Fibroblast of pulmonary artery (primary cell): Measurements from ENCODE around the gene RER1.

ENCODE experiments used
- DNase-seq: peaks from one replicate; pipeline ENCODE4 v3.0.0-alpha.2; 2010; ENCODE audit warnings: low read depth
- H3K4me3 ChIP-seq: replicated peaks from 2 replicates; pipeline ENCODE4 v1.5.1; 2011; ENCODE audit warnings: low read depth, mild to moderate bottlenecking, control low read depth, low read length, moderate library complexity
- TF ChIP-seq, protein P1 (sequence below): IDR thresholded peaks from 2 replicates; pipeline ENCODE4 v1.5.1; 2011; ENCODE audit warnings: mild to moderate bottlenecking, control low read depth, low read length, inconsistent platforms; ENCODE audit errors: missing control alignments

The RER1 gene

DNA sequence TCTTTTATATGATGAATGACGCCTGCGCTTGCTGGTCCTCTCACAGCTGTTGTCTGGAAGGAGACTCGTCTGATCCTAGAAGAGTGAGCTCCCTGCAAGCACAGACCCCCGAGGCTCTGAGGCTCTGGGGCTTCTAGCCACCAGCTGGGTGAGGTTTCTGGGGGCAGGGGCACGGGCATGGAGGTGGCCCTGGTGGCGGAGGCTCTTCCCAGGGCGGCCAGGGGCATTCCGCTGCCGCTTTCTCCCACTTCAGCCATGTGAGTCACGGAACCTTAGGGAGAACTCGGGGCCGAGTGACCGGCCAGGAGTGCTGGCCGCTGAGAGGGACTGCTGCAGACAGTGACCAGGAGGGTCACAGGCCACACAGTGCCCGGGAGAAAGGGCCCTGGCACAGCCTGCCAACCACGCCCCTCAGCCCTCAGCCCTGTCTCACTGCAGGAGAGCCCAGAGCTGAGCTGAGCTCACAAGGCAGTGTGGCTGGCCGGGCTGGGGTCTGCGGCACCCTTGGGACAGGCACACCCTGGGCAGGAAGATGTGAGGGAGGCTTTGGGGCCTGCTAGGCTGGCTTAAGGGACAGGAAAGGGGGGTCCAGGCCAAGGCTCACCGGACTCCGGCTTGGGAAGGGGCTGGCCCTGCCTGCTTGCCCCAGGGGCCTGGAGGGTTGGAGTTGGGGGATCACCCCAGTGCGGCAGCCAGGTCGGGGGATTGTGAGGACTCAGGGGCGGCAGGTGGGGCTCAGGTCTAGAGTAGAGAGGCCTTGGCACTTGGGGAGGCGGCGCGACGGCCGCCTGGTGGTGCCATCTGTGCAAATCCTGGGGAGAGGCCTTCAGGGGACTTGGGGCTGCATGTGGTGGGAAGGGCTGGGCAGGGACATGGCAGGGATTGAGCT lies 36.0 kb upstream of the RER1 start:
- DNase-seq, result no peak
- TF ChIP-seq, protein P1, sequence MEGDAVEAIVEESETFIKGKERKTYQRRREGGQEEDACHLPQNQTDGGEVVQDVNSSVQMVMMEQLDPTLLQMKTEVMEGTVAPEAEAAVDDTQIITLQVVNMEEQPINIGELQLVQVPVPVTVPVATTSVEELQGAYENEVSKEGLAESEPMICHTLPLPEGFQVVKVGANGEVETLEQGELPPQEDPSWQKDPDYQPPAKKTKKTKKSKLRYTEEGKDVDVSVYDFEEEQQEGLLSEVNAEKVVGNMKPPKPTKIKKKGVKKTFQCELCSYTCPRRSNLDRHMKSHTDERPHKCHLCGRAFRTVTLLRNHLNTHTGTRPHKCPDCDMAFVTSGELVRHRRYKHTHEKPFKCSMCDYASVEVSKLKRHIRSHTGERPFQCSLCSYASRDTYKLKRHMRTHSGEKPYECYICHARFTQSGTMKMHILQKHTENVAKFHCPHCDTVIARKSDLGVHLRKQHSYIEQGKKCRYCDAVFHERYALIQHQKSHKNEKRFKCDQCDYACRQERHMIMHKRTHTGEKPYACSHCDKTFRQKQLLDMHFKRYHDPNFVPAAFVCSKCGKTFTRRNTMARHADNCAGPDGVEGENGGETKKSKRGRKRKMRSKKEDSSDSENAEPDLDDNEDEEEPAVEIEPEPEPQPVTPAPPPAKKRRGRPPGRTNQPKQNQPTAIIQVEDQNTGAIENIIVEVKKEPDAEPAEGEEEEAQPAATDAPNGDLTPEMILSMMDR, result no peak
- no peak overlapping the region for H3K4me3 ChIP-seq

DNA sequence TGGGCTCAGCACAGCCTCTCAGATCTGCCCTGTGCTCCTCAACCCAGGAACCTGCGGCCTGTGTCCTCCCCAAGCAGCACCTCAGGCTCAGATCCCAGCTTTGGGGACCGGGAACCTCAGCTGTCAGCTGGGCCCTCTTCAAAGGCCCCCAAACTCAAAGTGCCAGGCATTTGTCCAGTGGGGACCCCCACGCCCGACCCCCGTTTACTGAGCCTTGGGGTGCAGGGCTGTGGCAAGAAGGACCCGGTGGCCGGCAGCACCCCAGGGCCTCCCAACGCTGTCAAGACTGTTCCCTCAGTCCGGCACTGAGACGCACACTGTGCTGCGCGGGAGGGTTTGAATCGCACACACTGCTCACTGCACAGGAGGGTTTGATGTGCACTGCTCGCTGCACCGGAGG lies 35.2 kb upstream of the RER1 start:
- DNase-seq, result no peak
- no peak overlapping the region for H3K4me3 ChIP-seq
- TF ChIP-seq, protein P1, result no peak

DNA sequence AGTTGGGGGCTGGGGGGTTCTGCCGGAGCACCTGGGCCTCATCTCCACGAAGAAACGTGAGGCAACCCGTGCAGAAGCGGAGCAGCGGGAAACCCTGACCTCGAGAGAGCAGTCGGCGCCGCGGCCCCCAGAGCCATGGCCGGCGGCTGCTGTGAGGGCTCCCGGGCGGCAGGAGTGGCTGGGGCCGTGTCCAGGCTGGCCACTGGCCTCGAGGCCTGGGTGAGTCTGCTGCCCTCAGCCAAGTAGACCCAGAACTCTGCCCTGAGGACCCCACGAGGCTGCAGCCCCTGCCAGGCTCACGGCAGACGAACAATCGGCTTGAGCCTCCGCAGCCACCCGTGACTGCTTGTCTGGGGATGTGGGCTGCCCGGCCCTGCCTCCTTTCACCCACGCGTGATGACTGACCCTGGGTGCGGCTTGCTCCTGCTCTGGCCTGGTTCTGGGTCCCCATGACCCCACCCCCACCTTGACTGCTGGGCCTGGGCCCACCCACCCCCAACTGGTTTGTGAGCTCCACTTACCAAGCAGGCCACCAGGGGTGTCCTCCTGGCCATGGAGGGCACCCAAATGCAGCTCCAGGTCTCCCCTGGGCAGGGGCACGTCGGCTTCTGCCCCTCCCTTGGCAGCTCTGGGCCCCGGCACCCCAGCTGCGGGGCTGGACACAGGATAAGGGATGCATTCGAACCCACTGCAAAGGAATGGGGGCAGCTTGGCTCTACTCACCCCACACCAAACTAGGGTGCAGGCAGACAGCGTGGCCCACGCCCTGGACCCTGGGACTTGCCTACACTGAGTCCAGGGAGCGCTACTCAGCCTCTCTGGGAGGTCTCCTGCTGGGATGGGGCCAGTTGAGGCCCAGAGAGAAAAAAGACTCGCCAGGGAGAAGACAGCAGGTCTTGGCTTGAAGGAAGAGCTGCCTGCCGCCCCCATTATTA lies 34.5 kb upstream of the RER1 start:
- TF ChIP-seq, protein P1, result no peak
- no peak overlapping the region for H3K4me3 ChIP-seq
- DNase-seq, result no peak

DNA sequence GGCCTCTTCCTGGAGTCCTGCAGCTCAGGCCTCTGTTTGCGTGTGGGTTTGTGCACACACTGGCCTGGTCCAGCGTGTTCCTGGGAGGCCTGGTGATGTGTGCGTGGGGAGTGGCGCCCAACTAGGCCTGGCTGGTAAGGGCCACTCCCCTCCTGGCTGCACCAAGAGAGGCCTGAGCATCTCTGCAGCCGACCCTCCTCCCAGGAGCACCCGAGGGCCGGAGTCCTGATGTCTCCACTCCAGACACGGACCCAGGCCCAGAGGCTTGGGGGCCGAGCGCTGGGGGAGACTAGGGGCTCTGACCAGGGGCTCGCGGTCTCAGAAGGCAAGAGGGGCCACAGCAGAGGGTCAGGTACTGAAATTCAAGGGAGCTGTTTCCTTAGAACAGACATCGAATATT lies 33.6 kb upstream of the RER1 start:
- DNase-seq, result no peak
- TF ChIP-seq, protein P1, result no peak
- H3K4me3 ChIP-seq, result no peak overlapping the region

DNA sequence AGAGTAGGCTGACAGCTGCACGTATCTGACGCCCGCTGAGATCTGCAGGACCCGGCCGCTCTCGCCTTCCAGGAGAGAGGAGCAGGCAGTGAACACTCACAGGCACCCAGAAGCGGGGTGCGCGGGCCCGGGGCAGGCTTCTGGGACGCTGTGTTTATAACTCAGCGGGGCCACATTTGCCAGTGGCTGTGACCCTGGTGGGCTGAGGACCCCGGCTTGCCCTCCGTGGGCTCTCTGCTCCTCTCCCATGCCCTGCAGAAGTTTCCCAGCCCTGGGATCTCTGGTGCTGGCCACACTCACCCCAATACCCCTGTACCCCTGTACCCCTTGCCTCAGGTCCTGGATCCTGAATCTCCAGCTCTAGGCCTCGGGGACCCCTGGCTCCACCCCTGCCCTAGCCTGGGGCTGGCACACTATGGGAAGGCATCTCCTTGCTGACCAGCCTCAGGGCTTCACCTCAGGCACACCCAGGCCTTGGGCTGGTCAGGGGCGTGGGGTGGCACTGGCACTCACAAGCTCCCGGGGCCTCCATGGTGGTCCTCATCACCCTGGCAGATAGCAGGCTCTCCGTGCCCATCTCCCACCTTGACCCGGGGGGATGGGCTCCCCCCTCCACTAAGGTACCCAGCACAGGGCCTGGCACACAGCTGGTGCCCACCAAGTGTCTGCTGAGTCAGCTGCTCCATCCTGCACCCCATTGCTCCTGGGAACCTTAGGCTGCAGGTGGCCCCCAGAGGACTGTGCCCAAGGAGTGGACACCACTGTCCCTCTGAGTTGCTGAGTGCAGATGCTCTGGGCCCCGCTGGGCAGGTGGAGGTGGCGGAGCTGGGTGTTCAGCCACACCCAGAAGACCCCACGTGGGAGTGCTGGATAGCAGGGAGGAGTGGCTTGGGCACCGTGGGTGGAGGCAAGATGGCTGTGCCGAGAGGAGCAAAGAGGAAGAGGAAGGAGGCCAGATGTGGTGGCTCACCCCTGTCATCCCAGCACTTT lies 32.7 kb upstream of the RER1 start:
- no peak overlapping the region for H3K4me3 ChIP-seq
- TF ChIP-seq, protein P1, result no peak
- no peak for DNase-seq
